Right lobe of liver (tissue), 4 donors: ENCODE results near the gene LGMN.

Experiments
- CTCF ChIP-seq, 4 donors: fragments of 200-600 bp in 3 of 4; fragments of 450-650 bp in 1 of 4; IDR thresholded peaks; one replicate each; pipeline versions ENCODE4 v1.5.1 to v1.8.0; 2016 to 2022; ENCODE audit warnings: antibody characterized with exemption in 4 of 4, mild to moderate bottlenecking in 2 of 4
- POLR2A ChIP-seq: fragments of 450-650 bp; IDR thresholded peaks from one replicate; pipeline ENCODE4 v1.6.1; 2017; ENCODE audit warnings: antibody characterized with exemption, mild to moderate bottlenecking
- donor health status: DM: no; HTN: no; CAD: no.
- donor health status: DM: no; HTN: no; CAD: no.
- donor health status: DM: no; HTN: yes; CAD: no.

- TF ChIP-seq CTCF (IDR thresholded peaks at IDR 0.05) (no peak), POLR2A (no peak)
Observed at GRCh38 chr14:92729634-92730358, 18.6 kb downstream of the LGMN start.
